B cell (primary cell): ENCODE data around the gene ADAMTS13.

Experiments used
- CTCF ChIP-seq: fragments of 200-600 bp; IDR thresholded peaks from one replicate; pipeline ENCODE4 v1.8.0; 2022; ENCODE audit warnings: antibody characterized with exemption, mild to moderate bottlenecking
- EZH2 ChIP-seq: IDR thresholded peaks from 2 replicates; pipeline ENCODE4 v1.6.1; 2012; ENCODE audit warnings: borderline replicate concordance, low read depth, mild to moderate bottlenecking, moderate library complexity, low read length; ENCODE audit not compliant: insufficient read depth, poor library complexity, severe bottlenecking

GRCh38 chr9:133459476-133460404 is 37.6 kb downstream of the ADAMTS13 start, which contains the start of gene CACFD1:
- TF ChIP-seq EZH2 = no peak
- TF ChIP-seq CTCF = no peak
